Measurements from ENCODE around the gene GNAI2.
A peak's percentile ranks its signal among the peaks of the same experiment; 100 is the strongest.

The GNAI2 gene

GRCh38 chr3:50235716-50236483 is at the start of gene GNAI2:
GNAI2 (plus strand) TSS chr3:50236204; CDS start chr3:50236336, 132 bp downstream.
- peak; percentile 96 to 98 (median 97) for DNase-seq (ENCODE audit: low read depth in 3 of 3, low spot score in 1 of 3)

DNA sequence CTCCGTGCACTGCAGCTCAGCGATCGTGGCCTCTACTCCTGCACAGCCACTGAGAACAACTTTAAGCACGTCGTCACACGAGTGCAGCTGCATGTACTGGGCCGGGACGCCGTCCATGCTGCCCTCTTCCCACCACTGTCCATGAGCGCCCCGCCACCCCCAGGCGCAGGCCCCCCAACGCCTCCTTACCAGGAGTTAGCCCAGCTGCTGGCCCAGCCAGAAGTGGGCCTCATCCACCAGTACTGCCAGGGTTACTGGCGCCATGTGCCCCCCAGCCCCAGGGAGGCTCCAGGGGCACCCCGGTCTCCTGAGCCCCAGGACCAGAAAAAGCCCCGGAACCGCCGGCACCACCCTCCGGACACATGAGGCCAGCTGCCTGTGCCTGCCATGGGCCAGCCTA is 48.3 kb upstream of the GNAI2 start:
- DNase-seq (ENCODE audit: low read depth in 3 of 3, low spot score in 1 of 3), result no peak

GRCh38 chr3:50189274-50189673 is 46.7 kb upstream of the GNAI2 start:
- DNase-seq (ENCODE audit: low read depth in 3 of 3, low spot score in 1 of 3), result no peak

- DNase-seq (ENCODE audit: low read depth in 3 of 3, low spot score in 1 of 3), result no peak
Observed at GRCh38 chr3:50189989-50190388, 46.0 kb upstream of the GNAI2 start.

DNA sequence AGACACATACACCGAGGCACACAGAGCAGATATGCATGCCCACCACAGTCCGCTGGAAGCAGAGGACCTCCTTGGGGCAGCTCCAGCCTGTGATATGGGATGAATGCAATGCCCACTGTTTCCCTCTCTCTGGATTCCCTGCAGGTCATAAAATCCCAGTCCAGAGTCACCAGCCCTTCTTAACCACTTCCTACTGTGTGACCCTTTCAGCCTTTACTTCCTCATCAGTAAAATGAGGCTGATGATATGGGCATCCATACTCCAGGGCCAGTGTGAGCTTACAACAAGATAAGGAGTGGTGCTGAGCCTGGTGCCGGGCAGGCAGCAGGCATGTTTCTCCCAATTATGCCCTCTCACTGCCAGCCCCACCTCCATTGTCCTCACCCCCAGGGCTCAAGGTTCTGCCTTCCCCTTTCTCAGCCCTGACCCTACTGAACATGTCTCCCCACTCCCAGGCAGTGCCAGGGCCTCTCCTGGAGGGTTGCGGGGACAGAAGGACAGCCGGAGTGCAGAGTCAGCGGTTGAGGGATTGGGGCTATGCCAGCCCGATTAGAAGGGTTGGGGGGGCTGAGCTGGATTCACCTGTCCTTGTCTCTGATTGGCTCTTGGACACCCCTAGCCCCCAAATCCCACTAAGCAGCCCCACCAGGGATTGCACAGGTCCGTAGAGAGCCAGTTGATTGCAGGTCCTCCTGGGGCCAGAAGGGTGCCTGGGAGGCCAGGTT is 44.9 kb upstream of the GNAI2 start, which contains the start of gene GNAT1:
TSS of gene GNAT1 (plus strand) at position 675 of the 725 bp plus-strand sequence. CDS start 116 bp downstream, outside the sequence.
- DNase-seq (ENCODE audit: low read depth in 3 of 3, low spot score in 1 of 3), result no peak

DNA sequence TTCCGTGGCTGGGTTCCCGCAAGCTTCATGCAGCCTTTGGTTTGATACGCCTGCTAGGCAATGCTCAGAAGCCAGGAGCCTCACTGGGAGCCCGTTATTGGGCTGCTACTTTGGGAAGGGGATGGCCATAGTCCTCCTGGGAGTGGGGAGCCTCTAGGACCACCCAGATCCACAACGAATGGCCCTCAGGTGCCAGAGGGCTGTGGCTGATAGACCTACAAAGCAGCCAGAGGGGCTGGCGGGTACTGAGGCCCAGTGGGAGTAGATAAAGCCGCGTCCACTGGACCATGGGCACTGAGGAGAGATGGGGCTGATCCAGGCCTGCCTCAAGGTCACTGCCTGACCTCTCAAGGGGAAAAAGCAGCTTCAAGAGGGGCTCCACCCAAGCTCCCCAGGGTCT is 43.9 kb upstream of the GNAI2 start:
- no peak for DNase-seq (ENCODE audit: low read depth in 3 of 3, low spot score in 1 of 3)

- DNase-seq (ENCODE audit: low read depth in 3 of 3, low spot score in 1 of 3), result peak; percentile 44 to 88 (median 69)
Observed at GRCh38 chr3:50192689-50193141, 43.3 kb upstream of the GNAI2 start.

GRCh38 chr3:50193286-50193685 is 42.7 kb upstream of the GNAI2 start:
- DNase-seq (ENCODE audit: low read depth in 3 of 3, low spot score in 1 of 3), result no peak

- no peak for DNase-seq (ENCODE audit: low read depth in 3 of 3, low spot score in 1 of 3)
Observed at GRCh38 chr3:50193746-50194127, 42.3 kb upstream of the GNAI2 start.

GRCh38 chr3:50194128-50194902 is 41.7 kb upstream of the GNAI2 start:
- peak; percentile 57 to 80 (median 79) for DNase-seq (ENCODE audit: low read depth in 3 of 3, low spot score in 1 of 3)

DNA sequence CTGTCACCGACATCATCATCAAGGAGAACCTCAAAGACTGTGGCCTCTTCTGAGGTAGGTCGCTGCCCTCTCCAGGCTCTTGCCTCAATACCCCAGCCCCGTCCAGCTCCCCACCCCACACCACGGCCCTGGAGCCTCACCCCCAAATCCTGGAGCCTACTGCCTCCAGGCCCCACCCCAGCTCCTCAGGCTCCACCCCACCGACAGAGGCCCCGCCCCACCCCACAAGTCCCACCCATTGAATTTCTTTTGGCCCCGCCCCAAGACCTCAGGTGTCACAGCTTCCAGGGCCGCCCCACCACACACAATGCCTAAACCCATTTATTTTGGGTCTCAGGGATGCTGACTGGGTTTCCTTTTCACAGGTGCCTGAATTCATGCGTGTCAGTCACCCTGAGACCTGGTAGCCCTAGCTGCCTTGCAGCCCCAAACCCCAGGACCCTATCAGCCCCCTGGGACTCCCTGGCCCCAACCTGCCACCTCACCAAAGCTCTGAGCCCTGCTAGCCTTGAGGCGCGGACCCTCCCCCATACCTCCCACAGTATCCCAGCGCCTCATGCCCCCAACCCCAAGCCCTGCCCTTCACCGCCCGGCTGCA is 41.0 kb upstream of the GNAI2 start:
- DNase-seq (ENCODE audit: low read depth in 3 of 3, low spot score in 1 of 3), result no peak

DNA sequence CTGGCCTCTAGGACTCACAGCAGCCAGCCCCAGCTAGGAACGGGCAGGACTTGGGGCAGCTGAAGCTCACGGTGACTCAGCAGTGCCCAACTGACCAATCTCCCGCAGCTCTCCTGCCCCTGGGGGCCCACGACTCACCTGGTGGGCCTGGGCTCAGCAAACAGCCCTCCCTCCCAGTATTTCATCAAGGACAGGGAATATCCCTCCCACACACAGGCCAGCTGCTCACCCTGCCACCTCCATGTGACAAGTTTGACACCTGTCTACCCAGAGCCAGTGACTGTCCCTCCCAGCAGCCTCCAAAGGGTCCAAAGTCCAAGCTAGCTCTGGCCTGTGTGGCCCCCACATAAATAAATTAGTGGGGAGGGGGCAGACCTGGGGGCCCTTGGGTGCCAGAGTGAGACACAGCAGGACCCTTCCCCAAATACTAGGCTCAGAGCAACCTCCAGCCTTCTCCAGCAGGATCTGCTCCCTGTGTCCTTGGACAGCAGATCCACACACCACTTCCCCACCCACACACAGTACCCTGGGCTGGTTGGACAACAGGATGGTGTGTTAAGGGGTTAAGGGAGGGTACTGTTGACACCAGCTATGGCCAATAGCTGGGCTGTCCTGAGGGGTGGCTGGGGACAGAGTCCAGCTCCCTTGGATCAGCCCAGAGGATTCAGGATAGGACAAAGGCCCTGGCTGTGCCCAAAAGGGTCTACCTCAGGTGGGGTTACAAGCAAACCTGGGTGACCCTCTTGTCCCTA is 40.3 kb upstream of the GNAI2 start:
- DNase-seq (ENCODE audit: low read depth in 3 of 3, low spot score in 1 of 3), result no peak

DNA sequence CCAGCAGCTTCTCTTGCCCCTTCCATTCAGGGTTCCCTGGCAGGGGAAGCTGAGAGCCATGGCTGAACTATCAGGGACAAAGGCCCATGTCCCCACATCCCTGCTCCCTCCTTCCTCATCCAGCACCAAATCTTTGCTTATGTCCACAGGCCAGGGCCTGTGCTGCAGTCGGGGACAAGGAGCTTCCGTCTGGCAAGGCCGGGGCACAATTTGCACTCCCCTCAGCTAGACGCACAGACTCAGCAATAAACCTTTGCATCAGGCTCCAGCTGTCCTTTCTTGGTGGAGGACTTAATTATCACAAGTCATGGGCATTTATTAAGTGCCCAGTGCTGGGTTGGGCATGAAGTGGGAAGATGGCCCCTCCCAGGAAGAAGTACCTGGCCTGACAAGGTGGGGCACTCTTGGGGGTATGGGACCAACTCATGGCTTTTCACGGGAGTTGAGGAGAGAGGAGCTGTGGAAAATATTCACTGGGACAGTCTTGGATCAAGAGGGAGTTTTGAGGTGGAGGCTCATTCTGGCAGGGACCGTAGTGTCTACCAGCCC is 39.7 kb upstream of the GNAI2 start:
- no peak for DNase-seq (ENCODE audit: low read depth in 3 of 3, low spot score in 1 of 3)

GRCh38 chr3:50201573-50202315 is 34.3 kb upstream of the GNAI2 start:
- DNase-seq (ENCODE audit: low read depth in 3 of 3, low spot score in 1 of 3), result no peak

DNA sequence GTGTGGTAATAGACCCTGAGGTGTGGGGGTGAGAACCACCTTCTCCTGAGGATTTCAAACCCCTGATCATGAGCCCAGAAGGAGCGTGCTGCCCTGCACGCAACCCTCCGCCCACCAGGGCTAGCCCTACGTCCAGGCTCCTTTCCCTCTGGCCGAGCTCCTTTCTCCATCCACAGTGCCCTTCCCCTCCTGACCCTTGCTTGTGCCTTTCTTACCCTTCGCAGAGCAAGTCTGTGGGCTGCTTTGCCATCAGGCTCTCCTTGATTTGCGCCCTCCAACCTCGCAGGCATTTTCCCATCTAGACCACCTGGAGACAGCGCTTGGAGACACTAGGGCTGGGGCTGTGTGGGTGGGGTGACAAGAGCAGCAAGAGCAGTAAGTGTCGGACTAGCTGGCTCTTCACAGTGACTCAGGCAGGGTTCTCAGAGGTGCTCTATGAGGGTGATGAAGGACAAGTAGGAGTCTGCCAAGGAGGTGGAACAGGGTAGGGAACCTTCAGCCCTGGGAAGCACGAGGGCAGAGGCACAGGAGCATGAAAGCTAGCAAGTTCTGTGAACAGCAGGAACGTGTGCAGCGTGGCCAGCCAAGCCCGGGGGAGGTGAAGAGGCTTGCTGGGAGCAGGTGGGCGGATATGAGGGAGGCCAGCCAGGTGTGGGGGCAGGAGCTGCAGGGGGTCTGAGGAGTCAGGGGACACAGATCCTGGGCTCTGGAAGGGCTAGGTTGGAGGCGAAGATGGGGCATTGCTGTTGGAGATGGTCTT is 33.5 kb upstream of the GNAI2 start:
- no peak for DNase-seq (ENCODE audit: low read depth in 3 of 3, low spot score in 1 of 3)

- DNase-seq (ENCODE audit: low read depth in 3 of 3, low spot score in 1 of 3), result no peak
Observed at GRCh38 chr3:50203113-50203808, 32.7 kb upstream of the GNAI2 start.

- DNase-seq (ENCODE audit: low read depth in 3 of 3, low spot score in 1 of 3), result no peak
Observed at GRCh38 chr3:50203809-50204803, 31.9 kb upstream of the GNAI2 start.
